K562 treated with DMSO at 1 percent for 4 hours (cell line): ENCODE measurements around the gene PTPN7. TPM values are rescaled to one million over a fixed set of nuclear protein-coding genes. Genes with fewer than 3 reads are reported as not detected.

Source experiments
- total RNA-seq: library from RNA; unstranded; fragments of 300-600 nt; gene quantifications from 2 replicates; pipeline ENCODE4 v1.2.3, GENCODE V29; 2022; ENCODE audit not compliant: insufficient read depth

PTPN7 gene
- total RNA-seq, result 41.2 and 56.6 TPM in 2 replicates

DNA sequence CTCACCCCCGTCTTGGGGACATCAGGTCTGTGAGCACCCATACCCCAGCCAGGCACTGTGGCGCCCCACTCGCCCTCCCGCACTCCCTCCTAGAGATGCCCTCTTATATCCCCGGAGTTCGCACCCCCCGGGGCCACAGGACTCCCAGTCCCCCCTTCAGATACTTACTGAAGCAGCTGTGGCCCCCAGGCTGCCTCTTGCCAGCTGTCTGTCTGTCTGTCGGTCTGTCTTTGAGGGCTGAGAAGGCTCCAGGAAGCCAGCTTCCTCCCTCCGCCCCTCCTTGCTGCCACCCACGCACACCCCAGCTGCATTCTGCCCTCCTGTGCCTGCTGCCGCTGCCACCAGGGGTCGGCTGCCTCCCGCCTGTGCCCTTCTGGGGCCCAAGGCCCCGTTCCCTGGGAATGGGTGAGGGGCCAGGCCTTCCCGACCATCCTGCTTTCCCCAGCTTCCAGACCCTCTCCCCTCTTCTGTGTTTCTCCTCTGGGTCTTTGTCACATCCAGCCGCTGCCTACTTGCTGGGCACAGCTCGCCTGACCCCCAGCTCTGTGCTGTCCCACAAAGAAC is at the start of gene PTPN7:
TSS of gene PTPN7 (minus strand) at position 226 of the 564 bp plus-strand sequence. CDS start 1,200 bp downstream, outside the sequence.

DNA sequence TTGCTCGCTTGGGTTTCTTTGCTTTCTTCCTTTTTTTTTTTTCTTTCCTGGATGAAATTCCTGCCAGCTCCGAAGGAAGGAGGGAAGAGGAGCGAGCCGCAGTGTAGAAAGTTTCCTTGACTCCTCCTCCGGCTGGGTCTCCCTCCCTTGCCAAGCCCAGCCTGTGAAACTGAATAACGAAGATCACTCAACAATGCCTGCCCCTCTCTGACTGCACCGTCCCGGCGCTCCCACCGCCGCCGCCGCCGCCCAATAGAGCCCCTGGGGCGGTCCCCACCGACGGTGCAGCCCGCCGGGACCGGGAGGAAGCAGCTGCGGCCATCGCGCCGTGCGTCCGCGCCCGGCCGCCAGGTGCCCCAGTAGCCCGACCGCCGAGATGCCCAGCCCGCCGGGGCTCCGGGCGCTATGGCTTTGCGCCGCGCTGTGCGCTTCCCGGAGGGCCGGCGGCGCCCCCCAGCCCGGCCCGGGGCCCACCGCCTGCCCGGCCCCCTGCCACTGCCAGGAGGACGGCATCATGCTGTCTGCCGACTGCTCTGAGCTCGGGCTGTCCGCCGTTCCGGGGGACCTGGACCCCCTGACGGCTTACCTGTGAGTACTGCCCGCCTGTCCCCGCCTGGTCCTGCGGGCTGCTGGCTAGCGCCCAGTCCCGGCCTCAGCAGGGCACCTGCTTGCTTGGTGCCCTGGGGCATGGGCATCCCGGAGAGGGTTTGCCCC is 33.4 kb upstream of the PTPN7 start, which contains the start of gene LGR6:
TSS of gene LGR6 (plus strand) at position 186 of the 714 bp plus-strand sequence. CDS start at position 377, 191 bp downstream.

DNA sequence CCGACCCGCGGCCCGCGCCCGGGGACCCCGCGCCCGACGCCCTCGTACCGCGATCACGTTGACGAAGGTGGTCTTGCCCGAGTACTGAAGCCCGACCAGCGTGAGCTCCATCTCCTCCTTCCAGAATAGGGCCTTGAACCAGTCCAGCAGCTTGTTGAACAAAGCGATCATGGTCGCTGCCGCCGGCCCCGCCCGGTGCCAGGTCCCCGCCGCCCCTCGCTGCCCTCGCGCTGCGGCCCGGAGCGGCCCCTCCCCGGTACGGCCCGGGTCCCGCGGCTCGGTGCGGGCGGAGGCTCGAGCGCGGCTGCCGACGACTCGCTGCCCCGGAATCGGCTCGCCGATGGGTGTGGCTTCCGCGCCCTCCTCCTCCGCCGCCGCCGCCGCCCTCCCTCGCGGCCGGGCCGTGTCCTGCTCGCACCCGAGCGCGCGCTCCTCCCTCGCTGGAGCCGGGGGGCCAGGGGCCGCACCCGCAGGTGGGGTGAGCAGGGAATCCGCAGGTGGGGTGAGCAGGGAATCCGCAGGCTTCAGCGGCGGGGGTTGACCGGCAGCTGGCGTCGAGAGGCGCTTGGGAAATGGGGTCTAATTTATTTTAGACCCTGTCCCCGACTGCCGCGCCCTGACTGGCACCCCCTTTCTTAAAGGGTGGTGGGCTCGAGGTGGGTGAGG is 15.9 kb downstream of the PTPN7 start, which contains the start of gene ARL8A:
TSS of gene ARL8A (minus strand) at position 336 of the 666 bp plus-strand sequence. CDS start at position 171, 165 bp downstream.

DNA sequence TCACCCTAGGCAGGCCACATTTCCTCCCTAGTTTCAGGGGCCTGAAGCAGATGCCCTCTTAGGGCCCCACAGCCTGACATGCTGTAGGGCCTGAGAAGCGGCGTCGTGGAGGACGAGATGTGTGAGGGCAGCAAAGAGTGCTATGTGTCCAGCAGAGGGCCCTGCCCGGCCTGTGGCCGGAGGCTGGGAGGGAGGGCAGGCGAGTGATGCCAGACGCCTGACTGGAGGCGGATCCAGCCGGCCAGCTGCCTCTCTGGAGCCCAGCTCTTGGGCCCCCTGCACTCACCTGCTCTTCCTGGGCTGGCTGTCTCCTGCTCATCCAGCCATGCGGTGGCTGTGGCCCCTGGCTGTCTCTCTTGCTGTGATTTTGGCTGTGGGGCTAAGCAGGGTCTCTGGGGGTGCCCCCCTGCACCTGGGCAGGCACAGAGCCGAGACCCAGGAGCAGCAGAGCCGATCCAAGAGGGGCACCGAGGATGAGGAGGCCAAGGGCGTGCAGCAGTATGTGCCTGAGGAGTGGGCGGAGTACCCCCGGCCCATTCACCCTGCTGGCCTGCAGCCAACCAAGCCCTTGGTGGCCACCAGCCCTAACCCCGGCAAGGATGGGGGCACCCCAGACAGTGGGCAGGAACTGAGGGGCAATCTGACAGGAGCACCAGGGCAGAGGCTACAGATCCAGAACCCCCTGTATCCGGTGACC is 37.6 kb downstream of the PTPN7 start, which contains the start of gene GPR37L1:
TSS of gene GPR37L1 (plus strand) at position 279 of the 697 bp plus-strand sequence. CDS start at position 326, 47 bp downstream.

Other genes starting within 250 kb of the PTPN7 start
- 1.6 and 1.8 TPM in 2 replicates for gene LMOD1, start 214.1 kb downstream of the PTPN7 start, total RNA-seq
- gene TIMM17A, start 205.1 kb downstream of the PTPN7 start, total RNA-seq, result 96.3 and 101 TPM in 2 replicates
- gene RNPEP, start 178.0 kb downstream of the PTPN7 start, total RNA-seq, result 131 and 135 TPM in 2 replicates
- 1.5 and 2.6 TPM in 2 replicates for gene ELF3, start 150.0 kb downstream of the PTPN7 start, total RNA-seq
- not detected in 2 replicates for gene GPR37L1, start 37.7 kb downstream of the PTPN7 start, total RNA-seq
- gene ARL8A, start 15.9 kb downstream of the PTPN7 start, total RNA-seq, result 15.3 and 29.2 TPM in 2 replicates
- gene LGR6, start 33.2 kb upstream of the PTPN7 start, total RNA-seq, result 0.31 TPM in 1 of 2 replicates, not detected in the other
- 137 and 145 TPM in 2 replicates for gene UBE2T, start 181.3 kb upstream of the PTPN7 start, total RNA-seq
- 1.8 and 2.9 TPM in 2 replicates for gene PPP1R12B, start 188.1 kb upstream of the PTPN7 start, total RNA-seq